Thyroid gland (tissue), 4 donors: Measurements from ENCODE around the gene GSG1L2. TPM values are rescaled to one million over a fixed set of nuclear protein-coding genes. Genes with fewer than 3 reads are reported as not detected.

Experiments used
- DNase-seq, 2 donors: peaks; one replicate each; pipeline ENCODE4 v3.0.0-alpha.2; 2019
- H3K27ac ChIP-seq, 3 donors: fragments of 200-600 bp; sonication (generic); 1 replicate in 2 of 3; 2 replicates in 1 of 3; pipeline ENCODE4 v1.5.1; 2016 to 2019; ENCODE audit warnings: mild to moderate bottlenecking in 1 of 3, moderate library complexity in 1 of 3
- H3K27me3 ChIP-seq: fragments of 200-600 bp; sonication (generic); one replicate; pipeline ENCODE4 v1.5.1; 2019
- H3K36me3 ChIP-seq, 2 donors: fragments of 200-600 bp; sonication (generic); one replicate each; pipeline ENCODE4 v1.5.1; 2016 to 2019
- H3K4me1 ChIP-seq, 2 donors: fragments of 200-600 bp; sonication (generic); one replicate each; pipeline ENCODE4 v1.5.1; 2017 to 2019
- H3K4me3 ChIP-seq, 3 donors: fragments of 200-600 bp; sonication (generic); replicated peaks in 1 of 3; 1 replicate in 2 of 3; 2 replicates in 1 of 3; pipeline ENCODE4 v1.5.1; 2016; ENCODE audit warnings: mild to moderate bottlenecking in 1 of 3
- H3K9me3 ChIP-seq: fragments of 200-600 bp; sonication (generic); one replicate; pipeline ENCODE4 v1.5.1; 2017
- CTCF ChIP-seq, 6 experiments: fragments of 200-600 bp in 3 of 6; fragments of 450-650 bp in 3 of 6; sonication (generic) in 3 of 6; IDR thresholded peaks; one replicate each; pipeline ENCODE4 v1.5.1; 2016 to 2019; ENCODE audit warnings: antibody characterized with exemption in 6 of 6, mild to moderate bottlenecking in 2 of 6, inconsistent platforms in 1 of 6, moderate library complexity in 1 of 6
- POLR2A ChIP-seq, 2 donors: fragments of 450-650 bp; IDR thresholded peaks; one replicate each; pipeline ENCODE4 v1.6.1; 2017; ENCODE audit warnings: antibody characterized with exemption in 2 of 2, mild to moderate bottlenecking in 2 of 2, moderate library complexity in 1 of 2
- WGBS, 2 donors: methylation state at CpG; one replicate each; pipeline ENCODE4 v1.1.5; 2017; 5-methylcytosine and 5-hydroxymethylcytosine counted together
- intact Hi-C: fragments of 100-400 bp; cut with DNase I; formaldehyde crosslinking; loops from one replicate; pipeline ENCODE4 v1.15.1; 2023
- total RNA-seq, 4 donors: library from RNA; depleted of rRNA; stranded (reverse); fragments of >200 nt; gene quantifications; one replicate each; pipeline ENCODE4 v1.2.3, GENCODE V29; 2016

GSG1L2 gene
- total RNA-seq, result not detected

GRCh38 chr17:9821921-9822320, at the start of gene GSG1L2:
Gene GSG1L2, minus strand, starts transcription at chr17:9822079. Its CDS starts 8 bp downstream, at chr17:9822071.
- 62 to 76% methylated on average over 8 to 15 of the region's 15 CpGs for WGBS, 2 donors
- intact Hi-C loops, result no loop called here
- Histone ChIP-seq H3K36me3 (no peaks in the 10 kb centered on the region), H3K27me3 (no peaks in the 10 kb centered on the region), H3K4me3 (no peak within 1 kb of the TSS), H3K27ac (no peak within 1 kb of the TSS), H3K4me1 (no peaks in the 10 kb centered on the region), H3K9me3 (no peaks in the 10 kb centered on the region)
- TF ChIP-seq POLR2A (IDR thresholded peaks at IDR 0.05), result no peak
- no peak for DNase-seq

GRCh38 chr17:9868552-9868951, 46.7 kb upstream of the GSG1L2 start:
- no peak for TF ChIP-seq POLR2A (IDR thresholded peaks at IDR 0.05)
- TF ChIP-seq CTCF (IDR thresholded peaks at IDR 0.05), result no peak
- intact Hi-C loops, result no loop called here

GRCh38 chr17:9865586-9865985, 43.7 kb upstream of the GSG1L2 start:
- no peak overlapping the region for H3K27ac ChIP-seq
- 31 to 56% methylated on average over 1 of the region's 1 CpG for WGBS, 2 donors

More at GRCh38 chr17:9868552-9868951, 46.7 kb upstream of the GSG1L2 start:
- no peak for DNase-seq
- no peaks in the 10 kb centered on the region for H3K36me3 ChIP-seq
- H3K27ac ChIP-seq, result no peak overlapping the region
- H3K9me3 ChIP-seq, result no peaks in the 10 kb centered on the region
- WGBS, 2 donors, result 80 to 87% methylated on average over 3 of the region's 3 CpGs
- no peak overlapping the region for H3K4me3 ChIP-seq
- H3K4me1 ChIP-seq, result no peaks in the 10 kb centered on the region
- no peaks in the 10 kb centered on the region for H3K27me3 ChIP-seq

GRCh38 chr17:9862949-9863348, 41.1 kb upstream of the GSG1L2 start:
- Histone ChIP-seq H3K9me3 (no peaks in the 10 kb centered on the region), H3K27ac (no peak overlapping the region)
- WGBS, 2 donors, result 56 to 72% methylated on average over 4 of the region's 4 CpGs

More at GRCh38 chr17:9865586-9865985, 43.7 kb upstream of the GSG1L2 start:
- no peak for DNase-seq
- Histone ChIP-seq H3K27me3 (no peaks in the 10 kb centered on the region), H3K36me3 (no peaks in the 10 kb centered on the region), H3K4me1 (no peaks in the 10 kb centered on the region), H3K4me3 (no peak overlapping the region), H3K9me3 (no peaks in the 10 kb centered on the region)
- intact Hi-C loops, result no loop called here
- TF ChIP-seq CTCF (IDR thresholded peaks at IDR 0.05) (no peak), POLR2A (IDR thresholded peaks at IDR 0.05) (no peak)

GRCh38 chr17:9862220-9862619, 40.3 kb upstream of the GSG1L2 start:
- DNase-seq, result no peak
- Histone ChIP-seq H3K9me3 (no peaks in the 10 kb centered on the region), H3K27ac (no peak overlapping the region), H3K36me3 (no peaks in the 10 kb centered on the region), H3K4me1 (no peaks in the 10 kb centered on the region), H3K27me3 (no peaks in the 10 kb centered on the region), H3K4me3 (no peak overlapping the region)
- intact Hi-C loops, result no loop called here
- WGBS, 2 donors, result 96 to 100% methylated on average over 1 of the region's 1 CpG
- TF ChIP-seq POLR2A (IDR thresholded peaks at IDR 0.05) (no peak), CTCF (IDR thresholded peaks at IDR 0.05) (no peak)

More at GRCh38 chr17:9862949-9863348, 41.1 kb upstream of the GSG1L2 start:
- H3K27me3 ChIP-seq, result no peaks in the 10 kb centered on the region
- intact Hi-C loops, result no loop called here
- no peak for TF ChIP-seq POLR2A (IDR thresholded peaks at IDR 0.05)
- no peak for TF ChIP-seq CTCF (IDR thresholded peaks at IDR 0.05)
- H3K4me1 ChIP-seq, result no peaks in the 10 kb centered on the region
- DNase-seq, result no peak
- H3K4me3 ChIP-seq, result no peak overlapping the region
- no peaks in the 10 kb centered on the region for H3K36me3 ChIP-seq

- Histone ChIP-seq H3K36me3 (no peaks in the 10 kb centered on the region), H3K4me1 (no peaks in the 10 kb centered on the region), H3K4me3 (no peak overlapping the region), H3K27ac (no peak overlapping the region), H3K9me3 (no peaks in the 10 kb centered on the region), H3K27me3 (no peaks in the 10 kb centered on the region)
- no peak for TF ChIP-seq POLR2A (IDR thresholded peaks at IDR 0.05)
- 66 to 84% methylated on average over 7 of the region's 7 CpGs for WGBS, 2 donors
- intact Hi-C loops, result no loop called here
- no peak for DNase-seq
Measured at GRCh38 chr17:9860851-9861250, 39.0 kb upstream of the GSG1L2 start.
